ENCODE data around the gene FBXL17.

GRCh38 chr5:108216890-108217289 is 165.0 kb downstream of the FBXL17 start:
- TF ChIP-seq, protein P1, sequence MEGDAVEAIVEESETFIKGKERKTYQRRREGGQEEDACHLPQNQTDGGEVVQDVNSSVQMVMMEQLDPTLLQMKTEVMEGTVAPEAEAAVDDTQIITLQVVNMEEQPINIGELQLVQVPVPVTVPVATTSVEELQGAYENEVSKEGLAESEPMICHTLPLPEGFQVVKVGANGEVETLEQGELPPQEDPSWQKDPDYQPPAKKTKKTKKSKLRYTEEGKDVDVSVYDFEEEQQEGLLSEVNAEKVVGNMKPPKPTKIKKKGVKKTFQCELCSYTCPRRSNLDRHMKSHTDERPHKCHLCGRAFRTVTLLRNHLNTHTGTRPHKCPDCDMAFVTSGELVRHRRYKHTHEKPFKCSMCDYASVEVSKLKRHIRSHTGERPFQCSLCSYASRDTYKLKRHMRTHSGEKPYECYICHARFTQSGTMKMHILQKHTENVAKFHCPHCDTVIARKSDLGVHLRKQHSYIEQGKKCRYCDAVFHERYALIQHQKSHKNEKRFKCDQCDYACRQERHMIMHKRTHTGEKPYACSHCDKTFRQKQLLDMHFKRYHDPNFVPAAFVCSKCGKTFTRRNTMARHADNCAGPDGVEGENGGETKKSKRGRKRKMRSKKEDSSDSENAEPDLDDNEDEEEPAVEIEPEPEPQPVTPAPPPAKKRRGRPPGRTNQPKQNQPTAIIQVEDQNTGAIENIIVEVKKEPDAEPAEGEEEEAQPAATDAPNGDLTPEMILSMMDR (conservative IDR thresholded peaks at IDR 0.05; ENCODE audit: low read depth, low read length) = no peak
- TF ChIP-seq EZH2 (IDR thresholded peaks at IDR 0.05; ENCODE audit: low read length, unreplicated experiment) = no peak
